H1 (cell line): Measurements from ENCODE around the gene CLCN5. TPM values are rescaled to one million over a fixed set of nuclear protein-coding genes. Genes with fewer than 3 reads are reported as not detected.

ENCODE experiments used
- CTCF ChIA-PET: fragments of 300-600 bp; sonication (Branson Sonifier 250); formaldehyde crosslinking; loops from one replicate; lab custom pipeline; 2021; ENCODE audit not compliant: partially characterized antibody; lab: Charles Lee
- POLR2A ChIA-PET: fragments of 300-600 bp; sonication (Branson Sonifier 250); formaldehyde crosslinking; loops from one replicate; lab custom pipeline; 2021; ENCODE audit warnings: inconsistent platforms; ENCODE audit not compliant: partially characterized antibody; lab: Charles Lee
- DNase-seq, 2 experiments: peaks; one replicate each; pipeline versions ENCODE4 v3.0.0 to v3.0.0-alpha.2; 2010 to 2022; ENCODE audit warnings: low spot score in 2 of 2, low read depth in 1 of 2, mixed read lengths in 1 of 2
- FAIRE-seq: peaks from 2 replicates; lab custom pipeline; 2011; peaks lifted over from hg19 to GRCh38; lab: Jason Lieb, UNC
- H2AFZ ChIP-seq: 2 replicates; pipeline ENCODE4 v1.8.1; 2012; ENCODE audit warnings: low read length, inconsistent platforms
- H2AK5ac ChIP-seq: 2 replicates; pipeline ENCODE4 v1.6.1; 2013; ENCODE audit warnings: low read depth, low read length
- H2BK120ac ChIP-seq: replicated peaks from 2 replicates; pipeline ENCODE3; 2013; ENCODE audit warnings: low read depth, low read length, inconsistent platforms
- H2BK12ac ChIP-seq: 2 replicates; pipeline ENCODE4 v1.6.1; 2013; ENCODE audit warnings: low read depth, low read length
- H2BK15ac ChIP-seq: 2 replicates; pipeline ENCODE4 v1.6.1; 2013; ENCODE audit warnings: low read length
- H2BK20ac ChIP-seq: 2 replicates; pipeline ENCODE4 v1.6.1; 2013; ENCODE audit warnings: low read length
- H2BK5ac ChIP-seq: 2 replicates; pipeline ENCODE4 v1.6.1; 2013; ENCODE audit warnings: low read depth, low read length
- H3K14ac ChIP-seq: 2 replicates; pipeline ENCODE4 v1.6.1; 2013; ENCODE audit warnings: inconsistent platforms; ENCODE audit not compliant: insufficient read length
- H3K18ac ChIP-seq: 2 replicates; pipeline ENCODE4 v1.6.1; 2013; ENCODE audit warnings: low read length; ENCODE audit errors: extremely low read depth
- H3K23ac ChIP-seq: 2 replicates; pipeline ENCODE4 v1.6.1; 2013; ENCODE audit warnings: inconsistent platforms; ENCODE audit not compliant: insufficient read length
- H3K23me2 ChIP-seq: 2 replicates; pipeline ENCODE4 v1.6.1; 2013; ENCODE audit warnings: low read depth, low read length
- H3K27ac ChIP-seq: 2 replicates; pipeline ENCODE4 v1.6.1; 2011; ENCODE audit warnings: low read depth, low read length, inconsistent platforms
- H3K27me3 ChIP-seq, 4 experiments: replicated peaks in 1 of 4; 1 replicate in 1 of 4; 2 replicates in 3 of 4; pipeline versions ENCODE4 v1.6.1 to v1.8.1; 2011 to 2013; ENCODE audit warnings: low read length in 3 of 4, mild to moderate bottlenecking in 3 of 4, inconsistent platforms in 2 of 4, mixed read lengths in 2 of 4, moderate library complexity in 1 of 4; ENCODE audit not compliant: control insufficient read depth in 3 of 4, insufficient read depth in 3 of 4; ENCODE audit errors: extremely low read depth in 1 of 4
- H3K36me3 ChIP-seq, 4 experiments: 2 replicates each; pipeline versions ENCODE4 v1.6.1 to v1.8.1; 2011 to 2013; ENCODE audit warnings: mild to moderate bottlenecking in 4 of 4, low read length in 3 of 4, moderate library complexity in 2 of 4, control low read depth in 1 of 4, inconsistent platforms in 1 of 4; ENCODE audit not compliant: insufficient read depth in 4 of 4, control insufficient read depth in 2 of 4
- H3K4ac ChIP-seq: replicated peaks from 2 replicates; pipeline ENCODE3; 2013; ENCODE audit warnings: low read length, low read depth, mixed read lengths, inconsistent platforms; ENCODE audit not compliant: insufficient read length
- H3K4me1 ChIP-seq, 4 experiments: replicated peaks in 1 of 4; 1 replicate in 1 of 4; 2 replicates in 3 of 4; pipeline versions ENCODE4 v1.6.1 to v1.8.1; 2011 to 2013; ENCODE audit warnings: low read length in 3 of 4, inconsistent platforms in 2 of 4, mixed read lengths in 1 of 4; ENCODE audit not compliant: insufficient read depth in 4 of 4, control insufficient read depth in 3 of 4
- H3K4me2 ChIP-seq, 2 experiments: 2 replicates each; pipeline versions ENCODE4 v1.6.1 to v1.8.1; 2011 to 2013; ENCODE audit warnings: low read depth in 2 of 2, low read length in 2 of 2, control low read depth in 1 of 2, inconsistent platforms in 1 of 2, mild to moderate bottlenecking in 1 of 2; ENCODE audit not compliant: insufficient read depth in 1 of 2
- H3K4me3 ChIP-seq, 4 experiments: fragments of 200-600, 300-600 bp in 1 of 4; sonication (generic), shearing (Covaris generic), sonication (Bioruptor Twin) in 1 of 4; 2 replicates each; pipeline versions ENCODE4 v1.5.1 to v1.8.1; 2011 to 2016; ENCODE audit warnings: low read length in 4 of 4, low read depth in 3 of 4, control low read depth in 2 of 4, inconsistent platforms in 2 of 4, mild to moderate bottlenecking in 2 of 4, mixed read lengths in 1 of 4, moderate library complexity in 1 of 4; ENCODE audit not compliant: insufficient read depth in 2 of 4; ENCODE audit errors: extremely low read depth in 1 of 4
- H3K56ac ChIP-seq: replicated peaks from 2 replicates; pipeline ENCODE3; 2013; ENCODE audit warnings: low read depth, mild to moderate bottlenecking, mixed read lengths, low read length, inconsistent platforms; ENCODE audit not compliant: insufficient read length
- H3K79me1 ChIP-seq: 2 replicates; pipeline ENCODE4 v1.6.1; 2013; ENCODE audit warnings: low read depth, low read length, control low read depth
- H3K79me2 ChIP-seq, 2 experiments: 2 replicates each; pipeline versions ENCODE4 v1.6.1 to v1.8.1; 2012 to 2013; ENCODE audit warnings: low read length in 2 of 2, mild to moderate bottlenecking in 2 of 2, inconsistent platforms in 1 of 2; ENCODE audit not compliant: insufficient read depth in 2 of 2, control insufficient read depth in 1 of 2
- H3K9ac ChIP-seq, 4 experiments: replicated peaks in 1 of 4; 1 replicate in 1 of 4; 2 replicates in 3 of 4; pipeline versions ENCODE4 v1.6.1 to v1.8.1; 2011 to 2013; ENCODE audit warnings: low read depth in 3 of 4, low read length in 3 of 4, control low read depth in 2 of 4, mild to moderate bottlenecking in 2 of 4, moderate library complexity in 2 of 4, inconsistent platforms in 1 of 4; ENCODE audit errors: extremely low read depth in 1 of 4
- H3K9me3 ChIP-seq, 2 experiments: 2 replicates each; pipeline versions ENCODE4 v1.6.1 to v1.8.1; 2012 to 2013; ENCODE audit warnings: mild to moderate bottlenecking in 2 of 2, moderate library complexity in 2 of 2, control low read depth in 1 of 2, inconsistent platforms in 1 of 2, low read depth in 1 of 2, low read length in 1 of 2, mixed read lengths in 1 of 2; ENCODE audit not compliant: insufficient read depth in 2 of 2
- H4K20me1 ChIP-seq, 2 experiments: replicated peaks in 1 of 2; 2 replicates each; pipeline versions ENCODE3 to v1.8.1; 2011 to 2013; ENCODE audit warnings: inconsistent platforms in 2 of 2, low read length in 2 of 2, mild to moderate bottlenecking in 1 of 2; ENCODE audit not compliant: insufficient read depth in 2 of 2, control insufficient read depth in 1 of 2
- H4K5ac ChIP-seq: 2 replicates; pipeline ENCODE4 v1.6.1; 2013; ENCODE audit warnings: low read length, low read depth, mixed read lengths, inconsistent platforms; ENCODE audit not compliant: insufficient read length
- H4K8ac ChIP-seq: 2 replicates; pipeline ENCODE4 v1.8.0; 2013; ENCODE audit warnings: mild to moderate bottlenecking, moderate library complexity, low read length, inconsistent platforms; ENCODE audit not compliant: insufficient read depth; ENCODE audit errors: extremely low read depth
- H4K91ac ChIP-seq: replicated peaks from 2 replicates; pipeline ENCODE3; 2013; ENCODE audit warnings: low read length, mixed read lengths, inconsistent platforms; ENCODE audit not compliant: insufficient read length
- EGR1 ChIP-seq: IDR thresholded peaks from 2 replicates; pipeline ENCODE4 v1.6.1; 2011; ENCODE audit warnings: low read depth, low read length, borderline replicate concordance
- HDAC2 ChIP-seq, 2 experiments: fragments of 300-600 bp in 1 of 2; sonication (generic) in 1 of 2; IDR thresholded peaks; 2 replicates each; pipeline ENCODE4 v1.6.1; 2011 to 2012; ENCODE audit warnings: low read depth in 2 of 2, low read length in 2 of 2, mild to moderate bottlenecking in 2 of 2, moderate library complexity in 2 of 2, borderline replicate concordance in 1 of 2, inconsistent platforms in 1 of 2
- PHF8 ChIP-seq: fragments of 200-600 bp; sonication (generic); conservative IDR thresholded peaks from 2 replicates; pipeline ENCODE4 v1.7.1; 2012; ENCODE audit warnings: low read depth, mild to moderate bottlenecking, inconsistent platforms, low read length, moderate library complexity
- POLR2AphosphoS5 ChIP-seq: IDR thresholded peaks from 2 replicates; pipeline ENCODE4 v1.6.1; 2011; ENCODE audit warnings: low read depth, low read length
- RBBP5 ChIP-seq: IDR thresholded peaks from 2 replicates; pipeline ENCODE4 v1.7.1; 2012; ENCODE audit warnings: low read depth, mild to moderate bottlenecking, inconsistent platforms, low read length, moderate library complexity, borderline replicate concordance
- RFX5 ChIP-seq: IDR thresholded peaks from 2 replicates; pipeline ENCODE4 v1.6.1; 2011; ENCODE audit warnings: low read depth, low read length, improper control_type of control experiment, borderline replicate concordance
- RXRA ChIP-seq: IDR thresholded peaks from 2 replicates; pipeline ENCODE4 v1.6.1; 2011; ENCODE audit warnings: low read depth, mild to moderate bottlenecking, low read length, moderate library complexity; ENCODE audit not compliant: insufficient read depth
- SP2 ChIP-seq: IDR thresholded peaks from 2 replicates; pipeline ENCODE4 v1.6.1; 2012; ENCODE audit warnings: mild to moderate bottlenecking, low read length, inconsistent platforms
- TAF1 ChIP-seq: IDR thresholded peaks from 2 replicates; pipeline ENCODE4 v1.6.1; 2011; ENCODE audit warnings: mild to moderate bottlenecking, low read depth, low read length
- YY1 ChIP-seq: IDR thresholded peaks from 2 replicates; pipeline ENCODE4 v1.6.1; 2011; ENCODE audit warnings: low read depth, mild to moderate bottlenecking, low read length
- WGBS, 2 experiments: shearing (Covaris generic) in 1 of 2; methylation state at CpG; one replicate each; pipeline versions ENCODE4 v1.1.6 to v1.1.7; 2013 to 2015; ENCODE audit warnings: low lambda C conversion rate in 2 of 2, mixed read lengths in 2 of 2, inconsistent platforms in 1 of 2, low coverage in 1 of 2, missing lambda C conversion rate in 1 of 2; ENCODE audit not compliant: insufficient replicate concordance in 2 of 2, insufficient coverage in 1 of 2, insufficient read length in 1 of 2; ENCODE audit errors: extremely low coverage in 1 of 2, missing lambda C conversion rate in 1 of 2; 5-methylcytosine and 5-hydroxymethylcytosine counted together
- polyA plus RNA-seq, 7 experiments: library from polyadenylated mRNA; depleted of rRNA in 3 of 7; stranded (reverse) in 5 of 7; unstranded in 2 of 7; fragments of >200 nt in 5 of 7; fragments of 200-250 nt in 2 of 7; gene quantifications; 1 replicate in 5 of 7; 2 replicates in 1 of 7; 4 replicates in 1 of 7; pipeline versions ENCODE4 v1.2.1 to v1.2.3, GENCODE V29; 2011 to 2013; ENCODE audit warnings: missing spikeins in 2 of 7, mixed read lengths in 2 of 7
- total RNA-seq: library from RNA; stranded (reverse); fragmentation: NEBNext Ultra II Directional; extraction: Animal tissue kit (Norgen Biotek cat#: 25700); gene quantifications from 2 replicates; pipeline ENCODE4 v1.2.1, GENCODE V29; 2021
- TF ChIP-seq, protein P1 (sequence below): IDR thresholded peaks from 2 replicates; pipeline ENCODE4 v1.6.1; 2011; ENCODE audit warnings: low read depth, mild to moderate bottlenecking, low read length; ENCODE audit not compliant: insufficient read depth

Gene CLCN5
- total and polyA plus RNA-seq, 2 of the 8 experiments (the other 6 are each of a cell fraction or from before 2014, with no cell fraction given), result 4.2 to 9.7 TPM

DNA sequence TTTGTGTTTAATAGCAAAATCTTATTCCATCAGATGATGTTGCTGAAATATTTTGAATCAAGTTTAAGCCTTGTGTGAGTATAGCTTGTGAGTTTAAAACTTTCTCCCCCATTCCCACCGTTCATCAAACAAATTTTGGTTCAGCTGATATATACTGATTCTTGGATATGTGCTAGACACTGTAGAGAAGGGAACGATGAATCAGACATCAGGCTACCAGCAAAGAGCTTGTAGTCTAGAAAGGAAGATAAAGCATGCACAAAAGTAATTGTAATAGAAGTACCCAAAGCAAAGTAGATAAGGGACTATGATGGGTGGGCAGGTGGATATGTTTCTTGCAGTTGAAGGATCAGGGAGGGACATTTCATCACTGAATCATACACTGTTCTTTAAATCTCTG, 146.5 kb downstream of the CLCN5 start:
- no peak overlapping the region for H3K18ac ChIP-seq
- no peak overlapping the region for H3K23ac ChIP-seq
- TF ChIP-seq POLR2AphosphoS5, result no peak
- TF ChIP-seq YY1, result no peak
- TF ChIP-seq, protein P1, sequence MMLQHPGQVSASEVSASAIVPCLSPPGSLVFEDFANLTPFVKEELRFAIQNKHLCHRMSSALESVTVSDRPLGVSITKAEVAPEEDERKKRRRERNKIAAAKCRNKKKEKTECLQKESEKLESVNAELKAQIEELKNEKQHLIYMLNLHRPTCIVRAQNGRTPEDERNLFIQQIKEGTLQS, result no peak
- TF ChIP-seq PHF8, result no peak
- TF ChIP-seq RBBP5, result no peak
- no peak for TF ChIP-seq RFX5
- no peak for TF ChIP-seq EGR1
- TF ChIP-seq HDAC2 (IDR thresholded peaks at IDR 0.05; ENCODE audit: borderline replicate concordance in 1 of 2, low read depth in 2 of 2, low read length in 2 of 2), result no peak
- no peak for TF ChIP-seq RXRA
- TF ChIP-seq TAF1, result no peak
- no peak for TF ChIP-seq SP2
- no peak overlapping the region for H2AK5ac ChIP-seq
- H2BK120ac ChIP-seq, result no peak overlapping the region
- no peaks in the 10 kb centered on the region for H3K79me2 ChIP-seq
- DNase-seq (no peak), FAIRE-seq (no peak)
- ChIA-PET POLR2A (no interaction called here), CTCF (no interaction called here)
- no peaks in the 10 kb centered on the region for H3K79me1 ChIP-seq
- H2AFZ ChIP-seq, result no peak overlapping the region
- H2BK15ac ChIP-seq, result no peak overlapping the region
- no peak overlapping the region for H2BK20ac ChIP-seq
- WGBS, 2 experiments, result 78% methylated on average over 2 of the region's 2 CpGs; no CpG with 5 or more reads in 1 of the 2 experiments
- H3K23me2 ChIP-seq, result no peaks in the 10 kb centered on the region
- no peak overlapping the region for H4K5ac ChIP-seq
- no peak overlapping the region for H3K4ac ChIP-seq
- H3K4me1 ChIP-seq, result peaks cover 0 to 5% (median 3%) of the 10 kb centered on the region in 4 experiments; a peak in 3 of 7 replicates
- no peak overlapping the region for H2BK5ac ChIP-seq
- no peaks in the 10 kb centered on the region for H3K9me3 ChIP-seq
- H3K4me2 ChIP-seq, result no peak overlapping the region
- no peak overlapping the region for H3K14ac ChIP-seq
- H2BK12ac ChIP-seq, result no peak overlapping the region
- H4K8ac ChIP-seq, result no peak overlapping the region
- H4K91ac ChIP-seq, result no peak overlapping the region
- no peak overlapping the region for H3K4me3 ChIP-seq
- no peaks in the 10 kb centered on the region for H3K27me3 ChIP-seq
- H3K36me3 ChIP-seq, result no peaks in the 10 kb centered on the region; a peak in 1 of 8 replicates
- no peaks in the 10 kb centered on the region for H4K20me1 ChIP-seq
- H3K56ac ChIP-seq, result no peak overlapping the region
- H3K27ac ChIP-seq, result no peak overlapping the region; the same call in 1 of the 2 replicates
- H3K9ac ChIP-seq, result no peak overlapping the region
